Heart right ventricle (tissue), 16 donors: ENCODE measurements around the gene HHATL. TPM values are rescaled to one million over a fixed set of nuclear protein-coding genes. Genes with fewer than 3 reads are reported as not detected.

Source experiments
- ATAC-seq, 8 donors: fragments of 200-7000 bp; cut with Tn5 transposase; one replicate each; pipeline ENCODE4 v1.9.1; 2020; ENCODE audit warnings: mild to moderate bottlenecking in 8 of 8, moderate library complexity in 8 of 8, moderate number of reproducible peaks in 1 of 8
- DNase-seq, 2 donors: peaks; one replicate each; pipeline ENCODE4 v3.0.0-alpha.2; 2020
- H3K27ac ChIP-seq, 10 donors: fragments of 200-600 bp; sonication (generic) in 2 of 10; one replicate each; pipeline versions ENCODE4 v1.5.0 to v1.8.0; 2020 to 2022; ENCODE audit warnings: mild to moderate bottlenecking in 3 of 10
- H3K27me3 ChIP-seq, 7 donors: fragments of 200-600 bp; one replicate each; pipeline ENCODE4 v1.8.0; 2021 to 2022; ENCODE audit warnings: mild to moderate bottlenecking in 2 of 7
- H3K36me3 ChIP-seq, 9 donors: fragments of 200-600 bp; sonication (generic) in 1 of 9; one replicate each; pipeline versions ENCODE4 v1.5.0 to v1.8.0; 2020 to 2022; ENCODE audit warnings: mild to moderate bottlenecking in 2 of 9
- H3K4me1 ChIP-seq, 9 donors: fragments of 200-600 bp; sonication (generic) in 1 of 9; one replicate each; pipeline versions ENCODE4 v1.5.0 to v1.8.0; 2020 to 2022; ENCODE audit warnings: mild to moderate bottlenecking in 4 of 9
- H3K4me3 ChIP-seq, 10 donors: fragments of 200-600 bp; sonication (generic) in 2 of 10; one replicate each; pipeline versions ENCODE4 v1.5.0 to v1.8.0; 2020 to 2022; ENCODE audit warnings: mild to moderate bottlenecking in 7 of 10, moderate library complexity in 2 of 10
- H3K9me3 ChIP-seq, 11 donors: fragments of 200-600 bp in 10 of 11; sonication (generic) in 2 of 11; one replicate each; pipeline versions ENCODE4 v1.5.0 to v1.8.0; 2013 to 2022; ENCODE audit warnings: mild to moderate bottlenecking in 2 of 11, control low read depth in 1 of 11, moderate library complexity in 1 of 11
- WGBS, 2 donors: extraction: QIAGEN DNeasy Blood & Tissue Kit; methylation state at CpG; one replicate each; pipeline ENCODE4 v1.1.7; 2013; ENCODE audit warnings: inconsistent platforms in 1 of 2; 5-methylcytosine and 5-hydroxymethylcytosine counted together
- intact Hi-C, 10 donors: fragments of 100-400 bp; cut with DNase I; formaldehyde crosslinking; loops; one replicate each; pipeline versions ENCODE4 v1.11.1 to v1.14.2; 2022
- polyA plus RNA-seq, 2 donors: library from polyadenylated mRNA; stranded (reverse); fragments of 200-250 nt; gene quantifications; one replicate each; pipeline ENCODE4 v1.2.3, GENCODE V29; 2013
- total RNA-seq, 10 donors: library from RNA; stranded (reverse); fragmentation: NEBNext Ultra II Directional in 3 of 10; extraction: Animal tissue kit (Norgen Biotek cat#: 25700) in 3 of 10; gene quantifications; one replicate each; pipeline versions ENCODE4 v1.2.1 to v1.2.4, GENCODE V29; 2021 to 2023
- TF ChIP-seq, protein P1 (sequence below), 9 donors: fragments of 200-600 bp; sonication (generic) in 2 of 9; IDR thresholded peaks; one replicate each; pipeline versions ENCODE4 v1.5.0 to v1.8.0; 2021 to 2022; ENCODE audit warnings: antibody characterized with exemption in 9 of 9, mild to moderate bottlenecking in 5 of 9, moderate library complexity in 1 of 9
- donor health status: Arrhythmogenic right ventricular cardiomyopathy.
- donor health status: ischemic (EF 13 %, LVEDD 7.1; RV severe dilation, severe dysfunction).
- donor health status: healthy with polysubstance abuse.
- donor health status: DM: no; HTN: yes; CAD: no.
- donor health status: DM: no; HTN: no; CAD: no.
- donor health status: ischemic (EF 25% LVEDD 6.9; RV normal size, moderate dysfunction).
- donor health status: ischemic (EF 25% LVEDD 5.7; RV mildly dilated, moderate dysfunction).
- donor health status: healthy.
- donor health status: DM: yes; HTN: yes; CAD: no.
- donor health status: Ischemic cardiomyopathy.
- donor health status: ischemic (EF 35%, LVEDD 5.7; RV mildly dilated, moderate dysfunction).
- donor health status: nonischemic (EF 11% LVEDD 7.7; RV severe dilation, severe dysfunction).
- donor health status: DM: yes; HTN: yes; CAD: no.
- donor health status: PGD.
- donor health status: ischemic (EF 29% LVEDD 5.4; RV normal size, mild dysfunction).
- donor health status: nonischemic (EF 23%, LVEDD 6.1; RV moderate dilation, normal function).

HHATL gene
- total and polyA plus RNA-seq, 12 donors = 332 to 2,035 (median 624) TPM

- Histone ChIP-seq H3K4me1 (peaks cover 4 to 29% (median 12%) of the 10 kb centered on the region in 9 donors), H3K4me3 (no peak overlapping the region), H3K36me3 (no peaks in the 10 kb centered on the region), H3K27me3 (peaks cover 0 to 23% (median 11%) of the 10 kb centered on the region in 7 donors), H3K9me3 (no peaks in the 10 kb centered on the region), H3K27ac (no peak overlapping the region)
- intact Hi-C loops = no loop called here
- 89 to 92% methylated on average over 22 of the region's 22 CpGs for WGBS, 2 donors
- no peak for ATAC-seq
- DNase-seq = no peak
- TF ChIP-seq, protein P1, sequence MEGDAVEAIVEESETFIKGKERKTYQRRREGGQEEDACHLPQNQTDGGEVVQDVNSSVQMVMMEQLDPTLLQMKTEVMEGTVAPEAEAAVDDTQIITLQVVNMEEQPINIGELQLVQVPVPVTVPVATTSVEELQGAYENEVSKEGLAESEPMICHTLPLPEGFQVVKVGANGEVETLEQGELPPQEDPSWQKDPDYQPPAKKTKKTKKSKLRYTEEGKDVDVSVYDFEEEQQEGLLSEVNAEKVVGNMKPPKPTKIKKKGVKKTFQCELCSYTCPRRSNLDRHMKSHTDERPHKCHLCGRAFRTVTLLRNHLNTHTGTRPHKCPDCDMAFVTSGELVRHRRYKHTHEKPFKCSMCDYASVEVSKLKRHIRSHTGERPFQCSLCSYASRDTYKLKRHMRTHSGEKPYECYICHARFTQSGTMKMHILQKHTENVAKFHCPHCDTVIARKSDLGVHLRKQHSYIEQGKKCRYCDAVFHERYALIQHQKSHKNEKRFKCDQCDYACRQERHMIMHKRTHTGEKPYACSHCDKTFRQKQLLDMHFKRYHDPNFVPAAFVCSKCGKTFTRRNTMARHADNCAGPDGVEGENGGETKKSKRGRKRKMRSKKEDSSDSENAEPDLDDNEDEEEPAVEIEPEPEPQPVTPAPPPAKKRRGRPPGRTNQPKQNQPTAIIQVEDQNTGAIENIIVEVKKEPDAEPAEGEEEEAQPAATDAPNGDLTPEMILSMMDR (IDR thresholded peaks at IDR 0.05) = no peak
Observed at GRCh38 chr3:42688487-42689420, 13.8 kb downstream of the HHATL start.

DNA sequence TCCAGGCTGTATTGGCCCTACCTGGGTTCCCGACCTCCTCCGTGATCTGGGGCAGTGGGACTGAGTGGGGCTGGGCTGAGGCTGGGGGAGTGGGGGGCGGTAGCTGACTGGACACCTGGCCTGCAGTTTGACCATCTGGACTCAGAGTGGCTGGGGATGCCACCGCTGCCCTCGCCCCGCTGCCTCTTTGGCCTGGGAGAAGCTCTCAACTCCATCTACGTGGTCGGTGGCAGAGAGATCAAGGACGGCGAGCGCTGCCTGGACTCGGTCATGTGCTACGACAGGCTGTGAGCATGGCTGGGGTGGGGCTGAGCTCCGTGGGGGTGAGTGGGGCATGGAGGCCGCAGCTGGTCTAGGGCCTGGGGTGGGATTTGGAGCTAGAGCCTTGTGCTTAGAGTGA lies 14.6 kb downstream of the HHATL start:
- H3K27ac ChIP-seq = peak overlapping the region in 1 of 10 donors; percentile 7
- H3K4me3 ChIP-seq = no peak overlapping the region
- no peaks in the 10 kb centered on the region for H3K9me3 ChIP-seq
- no peaks in the 10 kb centered on the region for H3K36me3 ChIP-seq
- H3K27me3 ChIP-seq = peaks cover 0 to 23% (median 11%) of the 10 kb centered on the region in 7 donors
- TF ChIP-seq, protein P1 (IDR thresholded peaks at IDR 0.05) = no peak
- H3K4me1 ChIP-seq = peaks cover 4 to 36% (median 20%) of the 10 kb centered on the region in 9 donors
- WGBS, 2 donors = 79 to 87% methylated on average over 15 of the region's 15 CpGs
- intact Hi-C loops = no loop called here
- ATAC-seq (no peak), DNase-seq (peak in 1 of 2 donors; percentile 22)

DNA sequence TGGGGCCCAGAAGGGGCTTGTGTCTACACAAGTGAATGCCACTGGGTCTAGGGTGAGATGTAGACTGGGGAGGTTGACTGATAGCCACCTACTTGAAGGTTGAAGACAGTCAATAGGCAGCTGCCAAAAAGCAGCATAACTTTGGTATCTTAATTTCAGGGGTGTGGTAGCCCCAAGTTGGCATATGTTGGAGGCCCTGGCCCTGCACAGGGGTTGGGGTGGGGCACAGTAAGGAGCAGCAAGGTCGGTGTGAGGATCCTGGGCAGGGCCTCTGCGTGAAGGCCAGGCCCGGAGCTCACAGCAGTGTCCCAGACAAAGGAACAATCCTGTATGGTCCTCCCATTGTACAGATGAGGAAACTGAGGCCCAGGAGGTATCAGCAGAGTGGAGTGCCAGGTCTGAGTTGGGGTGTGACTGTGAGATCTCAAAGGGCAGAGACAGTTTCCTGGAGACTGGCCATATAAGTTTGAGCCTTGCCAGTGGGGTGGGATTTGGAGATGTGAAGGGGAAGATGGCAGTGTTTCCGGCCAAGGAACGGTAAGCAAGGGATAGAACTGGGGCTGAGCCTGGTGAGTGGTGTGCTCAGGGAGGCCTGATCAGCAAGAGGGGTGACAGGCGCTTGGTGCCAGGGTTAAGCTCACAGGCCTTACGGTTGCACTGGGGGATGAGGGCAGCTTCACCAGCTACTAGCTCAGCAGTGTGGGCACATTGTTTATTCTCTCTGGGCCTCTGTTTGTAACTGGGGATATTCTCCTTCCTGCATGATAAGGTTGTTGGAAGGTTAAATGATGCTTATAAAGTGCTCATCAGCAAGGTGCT lies 15.6 kb downstream of the HHATL start:
- Histone ChIP-seq H3K27me3 (peaks cover 0 to 23% (median 11%) of the 10 kb centered on the region in 7 donors), H3K27ac (peak overlapping the region in 1 of 10 donors; percentile 2), H3K36me3 (no peaks in the 10 kb centered on the region), H3K9me3 (no peaks in the 10 kb centered on the region), H3K4me3 (no peak overlapping the region), H3K4me1 (peaks cover 4 to 40% (median 20%) of the 10 kb centered on the region in 9 donors)
- 77 to 81% methylated on average over 7 of the region's 7 CpGs for WGBS, 2 donors
- no peak for ATAC-seq
- no peak for DNase-seq
- intact Hi-C loops = no loop called here
- TF ChIP-seq, protein P1 (IDR thresholded peaks at IDR 0.05) = no peak
